H1 (cell line): ENCODE results near the gene RBM19. TPM values are rescaled to one million over a fixed set of nuclear protein-coding genes. Genes with fewer than 3 reads are reported as not detected.

Source experiments
- CTCF ChIA-PET: fragments of 300-600 bp; sonication (Branson Sonifier 250); formaldehyde crosslinking; loops from one replicate; lab custom pipeline; 2021; ENCODE audit not compliant: partially characterized antibody; lab: Charles Lee
- POLR2A ChIA-PET: fragments of 300-600 bp; sonication (Branson Sonifier 250); formaldehyde crosslinking; loops from one replicate; lab custom pipeline; 2021; ENCODE audit warnings: inconsistent platforms; ENCODE audit not compliant: partially characterized antibody; lab: Charles Lee
- DNase-seq, 2 experiments: peaks; one replicate each; pipeline versions ENCODE4 v3.0.0 to v3.0.0-alpha.2; 2010 to 2022; ENCODE audit warnings: low spot score in 2 of 2, low read depth in 1 of 2, mixed read lengths in 1 of 2
- FAIRE-seq: peaks from 2 replicates; lab custom pipeline; 2011; peaks lifted over from hg19 to GRCh38; lab: Jason Lieb, UNC
- H2AFZ ChIP-seq: 2 replicates; pipeline ENCODE4 v1.8.1; 2012; ENCODE audit warnings: low read length, inconsistent platforms
- H2AK5ac ChIP-seq: 2 replicates; pipeline ENCODE4 v1.6.1; 2013; ENCODE audit warnings: low read depth, low read length
- H2BK120ac ChIP-seq: replicated peaks from 2 replicates; pipeline ENCODE3; 2013; ENCODE audit warnings: low read depth, low read length, inconsistent platforms
- H2BK12ac ChIP-seq: 2 replicates; pipeline ENCODE4 v1.6.1; 2013; ENCODE audit warnings: low read depth, low read length
- H2BK15ac ChIP-seq: 2 replicates; pipeline ENCODE4 v1.6.1; 2013; ENCODE audit warnings: low read length
- H2BK20ac ChIP-seq: 2 replicates; pipeline ENCODE4 v1.6.1; 2013; ENCODE audit warnings: low read length
- H2BK5ac ChIP-seq: 2 replicates; pipeline ENCODE4 v1.6.1; 2013; ENCODE audit warnings: low read depth, low read length
- H3K14ac ChIP-seq: 2 replicates; pipeline ENCODE4 v1.6.1; 2013; ENCODE audit warnings: inconsistent platforms; ENCODE audit not compliant: insufficient read length
- H3K18ac ChIP-seq: 2 replicates; pipeline ENCODE4 v1.6.1; 2013; ENCODE audit warnings: low read length; ENCODE audit errors: extremely low read depth
- H3K23ac ChIP-seq: 2 replicates; pipeline ENCODE4 v1.6.1; 2013; ENCODE audit warnings: inconsistent platforms; ENCODE audit not compliant: insufficient read length
- H3K23me2 ChIP-seq: 2 replicates; pipeline ENCODE4 v1.6.1; 2013; ENCODE audit warnings: low read depth, low read length
- H3K27ac ChIP-seq: 2 replicates; pipeline ENCODE4 v1.6.1; 2011; ENCODE audit warnings: low read depth, low read length, inconsistent platforms
- H3K27me3 ChIP-seq, 4 experiments: replicated peaks in 1 of 4; 1 replicate in 1 of 4; 2 replicates in 3 of 4; pipeline versions ENCODE4 v1.6.1 to v1.8.1; 2011 to 2013; ENCODE audit warnings: low read length in 3 of 4, mild to moderate bottlenecking in 3 of 4, inconsistent platforms in 2 of 4, mixed read lengths in 2 of 4, moderate library complexity in 1 of 4; ENCODE audit not compliant: control insufficient read depth in 3 of 4, insufficient read depth in 3 of 4; ENCODE audit errors: extremely low read depth in 1 of 4
- H3K36me3 ChIP-seq, 4 experiments: 2 replicates each; pipeline versions ENCODE4 v1.6.1 to v1.8.1; 2011 to 2013; ENCODE audit warnings: mild to moderate bottlenecking in 4 of 4, low read length in 3 of 4, moderate library complexity in 2 of 4, control low read depth in 1 of 4, inconsistent platforms in 1 of 4; ENCODE audit not compliant: insufficient read depth in 4 of 4, control insufficient read depth in 2 of 4
- H3K4ac ChIP-seq: replicated peaks from 2 replicates; pipeline ENCODE3; 2013; ENCODE audit warnings: low read length, low read depth, mixed read lengths, inconsistent platforms; ENCODE audit not compliant: insufficient read length
- H3K4me1 ChIP-seq, 4 experiments: replicated peaks in 1 of 4; 1 replicate in 1 of 4; 2 replicates in 3 of 4; pipeline versions ENCODE4 v1.6.1 to v1.8.1; 2011 to 2013; ENCODE audit warnings: low read length in 3 of 4, inconsistent platforms in 2 of 4, mixed read lengths in 1 of 4; ENCODE audit not compliant: insufficient read depth in 4 of 4, control insufficient read depth in 3 of 4
- H3K4me2 ChIP-seq, 2 experiments: 2 replicates each; pipeline versions ENCODE4 v1.6.1 to v1.8.1; 2011 to 2013; ENCODE audit warnings: low read depth in 2 of 2, low read length in 2 of 2, control low read depth in 1 of 2, inconsistent platforms in 1 of 2, mild to moderate bottlenecking in 1 of 2; ENCODE audit not compliant: insufficient read depth in 1 of 2
- H3K4me3 ChIP-seq, 4 experiments: fragments of 200-600, 300-600 bp in 1 of 4; sonication (generic), shearing (Covaris generic), sonication (Bioruptor Twin) in 1 of 4; 2 replicates each; pipeline versions ENCODE4 v1.5.1 to v1.8.1; 2011 to 2016; ENCODE audit warnings: low read length in 4 of 4, low read depth in 3 of 4, control low read depth in 2 of 4, inconsistent platforms in 2 of 4, mild to moderate bottlenecking in 2 of 4, mixed read lengths in 1 of 4, moderate library complexity in 1 of 4; ENCODE audit not compliant: insufficient read depth in 2 of 4; ENCODE audit errors: extremely low read depth in 1 of 4
- H3K56ac ChIP-seq: replicated peaks from 2 replicates; pipeline ENCODE3; 2013; ENCODE audit warnings: low read depth, mild to moderate bottlenecking, mixed read lengths, low read length, inconsistent platforms; ENCODE audit not compliant: insufficient read length
- H3K79me1 ChIP-seq: 2 replicates; pipeline ENCODE4 v1.6.1; 2013; ENCODE audit warnings: low read depth, low read length, control low read depth
- H3K79me2 ChIP-seq, 2 experiments: 2 replicates each; pipeline versions ENCODE4 v1.6.1 to v1.8.1; 2012 to 2013; ENCODE audit warnings: low read length in 2 of 2, mild to moderate bottlenecking in 2 of 2, inconsistent platforms in 1 of 2; ENCODE audit not compliant: insufficient read depth in 2 of 2, control insufficient read depth in 1 of 2
- H3K9ac ChIP-seq, 4 experiments: replicated peaks in 1 of 4; 1 replicate in 1 of 4; 2 replicates in 3 of 4; pipeline versions ENCODE4 v1.6.1 to v1.8.1; 2011 to 2013; ENCODE audit warnings: low read depth in 3 of 4, low read length in 3 of 4, control low read depth in 2 of 4, mild to moderate bottlenecking in 2 of 4, moderate library complexity in 2 of 4, inconsistent platforms in 1 of 4; ENCODE audit errors: extremely low read depth in 1 of 4
- H3K9me3 ChIP-seq, 2 experiments: 2 replicates each; pipeline versions ENCODE4 v1.6.1 to v1.8.1; 2012 to 2013; ENCODE audit warnings: mild to moderate bottlenecking in 2 of 2, moderate library complexity in 2 of 2, control low read depth in 1 of 2, inconsistent platforms in 1 of 2, low read depth in 1 of 2, low read length in 1 of 2, mixed read lengths in 1 of 2; ENCODE audit not compliant: insufficient read depth in 2 of 2
- H4K20me1 ChIP-seq, 2 experiments: replicated peaks in 1 of 2; 2 replicates each; pipeline versions ENCODE3 to v1.8.1; 2011 to 2013; ENCODE audit warnings: inconsistent platforms in 2 of 2, low read length in 2 of 2, mild to moderate bottlenecking in 1 of 2; ENCODE audit not compliant: insufficient read depth in 2 of 2, control insufficient read depth in 1 of 2
- H4K5ac ChIP-seq: 2 replicates; pipeline ENCODE4 v1.6.1; 2013; ENCODE audit warnings: low read length, low read depth, mixed read lengths, inconsistent platforms; ENCODE audit not compliant: insufficient read length
- H4K8ac ChIP-seq: 2 replicates; pipeline ENCODE4 v1.8.0; 2013; ENCODE audit warnings: mild to moderate bottlenecking, moderate library complexity, low read length, inconsistent platforms; ENCODE audit not compliant: insufficient read depth; ENCODE audit errors: extremely low read depth
- H4K91ac ChIP-seq: replicated peaks from 2 replicates; pipeline ENCODE3; 2013; ENCODE audit warnings: low read length, mixed read lengths, inconsistent platforms; ENCODE audit not compliant: insufficient read length
- CTCF ChIP-seq, 3 experiments: IDR thresholded peaks; 1 replicate in 2 of 3; 2 replicates in 1 of 3; pipeline versions ENCODE4 v1.5.1 to v1.6.1; 2011; ENCODE audit warnings: low read length in 3 of 3, mild to moderate bottlenecking in 3 of 3, inconsistent platforms in 2 of 3, low read depth in 1 of 3, moderate library complexity in 1 of 3; ENCODE audit not compliant: insufficient read depth in 1 of 3; ENCODE audit errors: control extremely low read depth in 1 of 3
- WGBS, 2 experiments: shearing (Covaris generic) in 1 of 2; methylation state at CpG; one replicate each; pipeline versions ENCODE4 v1.1.6 to v1.1.7; 2013 to 2015; ENCODE audit warnings: low lambda C conversion rate in 2 of 2, mixed read lengths in 2 of 2, inconsistent platforms in 1 of 2, low coverage in 1 of 2, missing lambda C conversion rate in 1 of 2; ENCODE audit not compliant: insufficient replicate concordance in 2 of 2, insufficient coverage in 1 of 2, insufficient read length in 1 of 2; ENCODE audit errors: extremely low coverage in 1 of 2, missing lambda C conversion rate in 1 of 2; 5-methylcytosine and 5-hydroxymethylcytosine counted together
- polyA plus RNA-seq, 7 experiments: library from polyadenylated mRNA; depleted of rRNA in 3 of 7; stranded (reverse) in 5 of 7; unstranded in 2 of 7; fragments of >200 nt in 5 of 7; fragments of 200-250 nt in 2 of 7; gene quantifications; 1 replicate in 5 of 7; 2 replicates in 1 of 7; 4 replicates in 1 of 7; pipeline versions ENCODE4 v1.2.1 to v1.2.3, GENCODE V29; 2011 to 2013; ENCODE audit warnings: missing spikeins in 2 of 7, mixed read lengths in 2 of 7
- total RNA-seq: library from RNA; stranded (reverse); fragmentation: NEBNext Ultra II Directional; extraction: Animal tissue kit (Norgen Biotek cat#: 25700); gene quantifications from 2 replicates; pipeline ENCODE4 v1.2.1, GENCODE V29; 2021

The RBM19 gene
- total and polyA plus RNA-seq, 2 of the 8 experiments (the other 6 are each of a cell fraction or from before 2014, with no cell fraction given) = 23.4 to 61.9 TPM

GRCh38 chr12:113852695-113853490 is 113.2 kb downstream of the RBM19 start:
- Histone ChIP-seq H3K79me2 (no peaks in the 10 kb centered on the region), H3K27me3 (no peaks in the 10 kb centered on the region), H2BK12ac (no peak overlapping the region), H4K8ac (no peak overlapping the region), H2BK5ac (peak overlapping the region; percentile 21; the same call in 1 of the 2 replicates), H3K4me1 (no peaks in the 10 kb centered on the region; a peak in 1 of 7 replicates), H3K79me1 (no peaks in the 10 kb centered on the region), H2BK20ac (no peak overlapping the region), H4K20me1 (peaks cover 2% of the 10 kb centered on the region in 2 experiments), H4K91ac (no peak overlapping the region), H2BK15ac (no peak overlapping the region), H2BK120ac (no peak overlapping the region), H3K23me2 (no peaks in the 10 kb centered on the region), H3K18ac (no peak overlapping the region), H2AFZ (no peak overlapping the region), H3K9me3 (no peaks in the 10 kb centered on the region), H3K56ac (no peak overlapping the region), H3K4ac (no peak overlapping the region), H4K5ac (no peak overlapping the region), H2AK5ac (peak overlapping the region; percentile 69; the same call in 1 of the 2 replicates), H3K9ac (0 out of 7 replicates have a peak overlapping the region, but pooled peaks of 1 of the 4 experiments have one; percentile 0), H3K36me3 (peaks cover 0 to 6% (median 1%) of the 10 kb centered on the region in 4 experiments; a peak in 3 of 8 replicates), H3K23ac (no peak overlapping the region), H3K27ac (no peak overlapping the region), H3K4me3 (no peak overlapping the region), H3K4me2 (no peak overlapping the region), H3K14ac (no peak overlapping the region)
- ChIA-PET CTCF (interaction anchor here (0.6 to 2.4 kb wide), 10 partner anchors 15 to 773 kb away, joined by 3 to 8 read pairs (median 3); no protein-coding TSS in a partner anchor), POLR2A (interaction anchor here (1.4 kb wide), 1 partner anchor 9 kb away, joined by 5 read pairs; no protein-coding TSS in a partner anchor)
- WGBS, 2 experiments = 90% methylated on average over 24 of the region's 24 CpGs; no CpG with 5 or more reads in 1 of the 2 experiments
- no peak for FAIRE-seq
- no peak for TF ChIP-seq CTCF (IDR thresholded peaks at IDR 0.05; ENCODE audit: control extremely low read depth in 1 of 3, insufficient read depth in 1 of 3, low read depth in 1 of 3, low read length in 3 of 3)
- no peak for DNase-seq
